ENCODE data around the gene RFT1.

Gene RFT1

DNA sequence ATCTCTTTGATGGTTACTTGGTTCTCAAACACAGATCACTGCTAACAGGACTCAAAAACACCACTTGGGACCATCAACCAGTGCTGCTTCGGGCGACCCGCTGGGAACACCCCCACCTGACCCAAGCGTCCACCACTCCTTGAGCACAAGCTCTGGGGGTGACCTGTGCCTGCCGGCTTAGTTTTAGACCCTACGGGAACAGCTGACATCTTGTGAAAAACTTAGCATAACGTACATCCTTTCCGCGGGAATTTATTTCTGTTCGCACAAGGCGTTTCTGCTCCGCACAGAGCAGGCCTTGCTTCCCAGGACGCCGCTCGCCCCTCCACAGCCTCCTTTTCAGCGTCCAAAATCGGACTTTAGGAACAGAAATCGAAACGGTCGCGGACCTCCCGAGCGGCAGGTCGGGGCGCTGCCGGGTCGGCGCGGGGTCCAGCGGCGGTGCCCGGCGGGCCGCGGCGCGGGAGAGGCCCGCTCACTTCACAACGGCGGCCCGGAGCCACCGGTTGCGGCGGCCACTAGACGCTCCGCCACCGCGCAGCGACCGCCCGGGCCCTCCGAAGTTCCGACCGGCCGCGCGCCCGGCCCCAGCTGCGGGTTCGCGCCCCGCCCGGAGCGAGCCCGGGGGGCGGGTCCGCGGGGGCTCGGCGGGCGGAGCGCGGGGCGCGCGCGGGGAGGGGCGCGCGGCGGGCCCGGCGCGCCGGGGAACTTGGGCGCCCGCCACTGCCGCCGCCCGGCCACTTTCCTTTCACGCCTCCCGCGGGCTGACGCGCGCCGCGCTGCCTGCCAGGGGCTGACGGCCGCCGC, 85.3 kb downstream of the RFT1 start:
- TF ChIP-seq, protein P1, sequence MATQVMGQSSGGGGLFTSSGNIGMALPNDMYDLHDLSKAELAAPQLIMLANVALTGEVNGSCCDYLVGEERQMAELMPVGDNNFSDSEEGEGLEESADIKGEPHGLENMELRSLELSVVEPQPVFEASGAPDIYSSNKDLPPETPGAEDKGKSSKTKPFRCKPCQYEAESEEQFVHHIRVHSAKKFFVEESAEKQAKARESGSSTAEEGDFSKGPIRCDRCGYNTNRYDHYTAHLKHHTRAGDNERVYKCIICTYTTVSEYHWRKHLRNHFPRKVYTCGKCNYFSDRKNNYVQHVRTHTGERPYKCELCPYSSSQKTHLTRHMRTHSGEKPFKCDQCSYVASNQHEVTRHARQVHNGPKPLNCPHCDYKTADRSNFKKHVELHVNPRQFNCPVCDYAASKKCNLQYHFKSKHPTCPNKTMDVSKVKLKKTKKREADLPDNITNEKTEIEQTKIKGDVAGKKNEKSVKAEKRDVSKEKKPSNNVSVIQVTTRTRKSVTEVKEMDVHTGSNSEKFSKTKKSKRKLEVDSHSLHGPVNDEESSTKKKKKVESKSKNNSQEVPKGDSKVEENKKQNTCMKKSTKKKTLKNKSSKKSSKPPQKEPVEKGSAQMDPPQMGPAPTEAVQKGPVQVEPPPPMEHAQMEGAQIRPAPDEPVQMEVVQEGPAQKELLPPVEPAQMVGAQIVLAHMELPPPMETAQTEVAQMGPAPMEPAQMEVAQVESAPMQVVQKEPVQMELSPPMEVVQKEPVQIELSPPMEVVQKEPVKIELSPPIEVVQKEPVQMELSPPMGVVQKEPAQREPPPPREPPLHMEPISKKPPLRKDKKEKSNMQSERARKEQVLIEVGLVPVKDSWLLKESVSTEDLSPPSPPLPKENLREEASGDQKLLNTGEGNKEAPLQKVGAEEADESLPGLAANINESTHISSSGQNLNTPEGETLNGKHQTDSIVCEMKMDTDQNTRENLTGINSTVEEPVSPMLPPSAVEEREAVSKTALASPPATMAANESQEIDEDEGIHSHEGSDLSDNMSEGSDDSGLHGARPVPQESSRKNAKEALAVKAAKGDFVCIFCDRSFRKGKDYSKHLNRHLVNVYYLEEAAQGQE (IDR thresholded peaks at IDR 0.05; ENCODE audit: insufficient replicate concordance, low read depth), result no peak
- peak overlapping the region; percentile 63 for H3K27ac ChIP-seq (replicated peaks)
- no peaks in the 10 kb centered on the region for H3K27me3 ChIP-seq (ENCODE audit: insufficient read depth, poor library complexity, severe bottlenecking)
- DNase-seq (ENCODE audit: low read depth in 1 of 2, low spot score in 1 of 2), result peak; percentile 38 to 47
- H3K4me3 ChIP-seq (replicated peaks; ENCODE audit: insufficient read depth, low read length), result peak overlapping the region; percentile 67

GRCh38 chr3:53044371-53044710, 85.9 kb downstream of the RFT1 start:
- TF ChIP-seq, protein P1 (IDR thresholded peaks at IDR 0.05; ENCODE audit: insufficient replicate concordance, low read depth), result no peak
- TF ChIP-seq POLR2AphosphoS5 (IDR thresholded peaks at IDR 0.05; ENCODE audit: low read depth) (no peak), SPI1 (IDR thresholded peaks at IDR 0.05; ENCODE audit: borderline replicate concordance, low read depth) (no peak), GABPA (IDR thresholded peaks at IDR 0.05; ENCODE audit: low read depth) (no peak)
- TF ChIP-seq, protein P2, sequence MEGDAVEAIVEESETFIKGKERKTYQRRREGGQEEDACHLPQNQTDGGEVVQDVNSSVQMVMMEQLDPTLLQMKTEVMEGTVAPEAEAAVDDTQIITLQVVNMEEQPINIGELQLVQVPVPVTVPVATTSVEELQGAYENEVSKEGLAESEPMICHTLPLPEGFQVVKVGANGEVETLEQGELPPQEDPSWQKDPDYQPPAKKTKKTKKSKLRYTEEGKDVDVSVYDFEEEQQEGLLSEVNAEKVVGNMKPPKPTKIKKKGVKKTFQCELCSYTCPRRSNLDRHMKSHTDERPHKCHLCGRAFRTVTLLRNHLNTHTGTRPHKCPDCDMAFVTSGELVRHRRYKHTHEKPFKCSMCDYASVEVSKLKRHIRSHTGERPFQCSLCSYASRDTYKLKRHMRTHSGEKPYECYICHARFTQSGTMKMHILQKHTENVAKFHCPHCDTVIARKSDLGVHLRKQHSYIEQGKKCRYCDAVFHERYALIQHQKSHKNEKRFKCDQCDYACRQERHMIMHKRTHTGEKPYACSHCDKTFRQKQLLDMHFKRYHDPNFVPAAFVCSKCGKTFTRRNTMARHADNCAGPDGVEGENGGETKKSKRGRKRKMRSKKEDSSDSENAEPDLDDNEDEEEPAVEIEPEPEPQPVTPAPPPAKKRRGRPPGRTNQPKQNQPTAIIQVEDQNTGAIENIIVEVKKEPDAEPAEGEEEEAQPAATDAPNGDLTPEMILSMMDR (IDR thresholded peaks at IDR 0.05; ENCODE audit: insufficient read depth, low read length), result no peak
- Histone ChIP-seq H3K27ac (replicated peaks) (peak overlapping the region; percentile 63), H3K27me3 (ENCODE audit: insufficient read depth, poor library complexity, severe bottlenecking) (no peaks in the 10 kb centered on the region), H3K4me3 (replicated peaks; ENCODE audit: insufficient read depth, low read length) (peak overlapping the region; percentile 67)
- no peak for DNase-seq (ENCODE audit: low read depth in 1 of 2, low spot score in 1 of 2)

DNA sequence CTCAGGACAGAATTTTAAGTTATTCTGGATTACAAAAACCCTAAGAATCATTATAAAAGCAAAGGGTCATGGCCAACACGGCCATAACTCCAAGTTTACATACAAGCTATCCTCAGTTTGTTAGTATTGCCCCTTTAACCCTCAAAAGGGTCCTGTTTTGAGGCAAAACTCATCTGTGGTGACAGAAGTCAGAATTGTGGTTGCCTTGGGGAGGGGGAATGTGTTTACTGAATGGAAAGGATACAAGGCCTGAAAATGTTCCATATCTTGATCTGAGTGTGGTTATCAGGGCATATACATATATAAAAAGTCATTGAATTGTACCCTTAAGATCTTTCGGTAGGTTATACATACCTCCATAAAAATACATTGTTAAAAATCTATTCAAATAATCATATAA, 86.5 kb downstream of the RFT1 start:
- no peak overlapping the region for H3K4me3 ChIP-seq (replicated peaks; ENCODE audit: insufficient read depth, low read length)
- TF ChIP-seq GABPA (IDR thresholded peaks at IDR 0.05; ENCODE audit: low read depth) (no peak), SPI1 (IDR thresholded peaks at IDR 0.05; ENCODE audit: borderline replicate concordance, low read depth) (no peak), POLR2AphosphoS5 (IDR thresholded peaks at IDR 0.05; ENCODE audit: low read depth) (no peak)
- TF ChIP-seq, protein P1 (IDR thresholded peaks at IDR 0.05; ENCODE audit: insufficient replicate concordance, low read depth), result no peak
- TF ChIP-seq, protein P2 (IDR thresholded peaks at IDR 0.05; ENCODE audit: insufficient read depth, low read length), result no peak
- no peak for DNase-seq (ENCODE audit: low read depth in 1 of 2, low spot score in 1 of 2)
- H3K27me3 ChIP-seq (ENCODE audit: insufficient read depth, poor library complexity, severe bottlenecking), result no peaks in the 10 kb centered on the region
- no peak overlapping the region for H3K27ac ChIP-seq (replicated peaks)

Measured in HL-60 (cell line).